Cardiac muscle cell (in vitro differentiated cells and primary cell): ENCODE results near the gene ZNF438. TPM values are rescaled to one million over a fixed set of nuclear protein-coding genes. Genes with fewer than 3 reads are reported as not detected.
"Not testable (repeated sequence)": the region's sequence is repeated elsewhere in the genome, so short reads cannot be mapped to it uniquely, and the experiment has no call there.

Experiments
- DNase-seq, 2 donors: peaks; one replicate each; pipeline versions ENCODE4 v3.0.0 to v3.0.0-alpha.2; 2010 to 2017; ENCODE audit warnings: low read depth in 1 of 2, low spot score in 1 of 2
- H3K27ac ChIP-seq: fragments of 200-600 bp; sonication (generic); 2 replicates; pipeline ENCODE4 v1.5.1; 2016
- H3K27me3 ChIP-seq: fragments of 200-600 bp; sonication (generic); 2 replicates; pipeline ENCODE4 v1.6.0; 2016; ENCODE audit warnings: control low read depth
- H3K36me3 ChIP-seq: fragments of 200-600 bp; sonication (generic); 2 replicates; pipeline ENCODE4 v1.5.1; 2016; ENCODE audit warnings: control low read depth
- H3K4me1 ChIP-seq: fragments of 200-600 bp; sonication (generic); 2 replicates; pipeline ENCODE4 v1.8.1; 2017; ENCODE audit warnings: low read depth, mild to moderate bottlenecking, mixed run types
- H3K4me3 ChIP-seq: fragments of 200-600 bp; sonication (generic); 2 replicates; pipeline ENCODE4 v1.5.1; 2016; ENCODE audit warnings: mild to moderate bottlenecking
- H3K9me3 ChIP-seq: fragments of 200-600 bp; sonication (generic); 2 replicates; pipeline ENCODE4 v1.5.1; 2017; ENCODE audit warnings: low read depth, mild to moderate bottlenecking, control low read depth
- polyA plus RNA-seq: library from polyadenylated mRNA; unstranded; fragments of >200 nt; fragmentation: Nextera tagmentation; extraction: Ambion mirVana; gene quantifications from 2 replicates; pipeline ENCODE4 v1.2.1, GENCODE V29; 2016
- total RNA-seq: library from RNA; depleted of rRNA; stranded (reverse); fragments of >200 nt; gene quantifications from 2 replicates; pipeline ENCODE4 v1.2.3, GENCODE V29; 2016
- TF ChIP-seq, protein P1 (sequence below): IDR thresholded peaks from 2 replicates; pipeline ENCODE4 v1.5.1; 2012; ENCODE audit warnings: low read depth, mild to moderate bottlenecking, low read length

Gene ZNF438
- total and polyA plus RNA-seq, 2 experiments from 2014 or later = 2.9 to 6.0 TPM

DNA sequence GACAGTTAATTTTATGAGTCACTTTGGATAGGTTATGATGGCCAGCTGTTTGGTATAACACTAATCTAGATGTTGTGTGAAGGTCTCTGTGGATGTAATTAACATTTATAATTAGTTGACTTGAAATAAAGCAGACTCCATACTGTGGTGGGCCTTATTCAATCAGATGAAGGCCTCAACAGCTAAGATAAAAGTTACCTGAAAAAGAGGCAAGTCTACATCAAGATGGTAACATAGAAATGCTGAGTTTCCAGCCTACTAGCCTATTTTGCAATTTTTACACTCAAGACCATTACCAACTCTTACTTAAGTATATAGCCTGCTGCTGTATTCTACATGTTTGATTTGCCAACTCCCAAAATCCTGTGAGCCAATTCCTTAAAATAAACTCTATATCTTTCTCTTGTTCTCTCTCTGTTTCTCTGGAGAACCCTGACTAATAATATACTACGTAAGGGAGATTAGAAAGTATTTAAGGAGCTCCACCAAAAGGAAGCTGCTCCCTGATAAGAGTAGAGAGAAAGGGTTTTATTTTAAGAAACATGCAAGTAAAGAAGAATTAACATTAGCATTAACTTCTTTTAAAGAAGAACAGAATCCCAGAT is 42.7 kb downstream of the ZNF438 start:
- Histone ChIP-seq H3K27me3 (no peaks in the 10 kb centered on the region), H3K4me1 (peaks cover 15% of the 10 kb centered on the region), H3K9me3 (no peaks in the 10 kb centered on the region), H3K4me3 (no peak overlapping the region), H3K36me3 (no peaks in the 10 kb centered on the region), H3K27ac (peak overlapping the region; percentile 76)
- peak in 1 of 2 donors; percentile 89 for DNase-seq
- TF ChIP-seq, protein P1, sequence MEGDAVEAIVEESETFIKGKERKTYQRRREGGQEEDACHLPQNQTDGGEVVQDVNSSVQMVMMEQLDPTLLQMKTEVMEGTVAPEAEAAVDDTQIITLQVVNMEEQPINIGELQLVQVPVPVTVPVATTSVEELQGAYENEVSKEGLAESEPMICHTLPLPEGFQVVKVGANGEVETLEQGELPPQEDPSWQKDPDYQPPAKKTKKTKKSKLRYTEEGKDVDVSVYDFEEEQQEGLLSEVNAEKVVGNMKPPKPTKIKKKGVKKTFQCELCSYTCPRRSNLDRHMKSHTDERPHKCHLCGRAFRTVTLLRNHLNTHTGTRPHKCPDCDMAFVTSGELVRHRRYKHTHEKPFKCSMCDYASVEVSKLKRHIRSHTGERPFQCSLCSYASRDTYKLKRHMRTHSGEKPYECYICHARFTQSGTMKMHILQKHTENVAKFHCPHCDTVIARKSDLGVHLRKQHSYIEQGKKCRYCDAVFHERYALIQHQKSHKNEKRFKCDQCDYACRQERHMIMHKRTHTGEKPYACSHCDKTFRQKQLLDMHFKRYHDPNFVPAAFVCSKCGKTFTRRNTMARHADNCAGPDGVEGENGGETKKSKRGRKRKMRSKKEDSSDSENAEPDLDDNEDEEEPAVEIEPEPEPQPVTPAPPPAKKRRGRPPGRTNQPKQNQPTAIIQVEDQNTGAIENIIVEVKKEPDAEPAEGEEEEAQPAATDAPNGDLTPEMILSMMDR = no peak

GRCh38 chr10:30987463-30987862 is 44.2 kb downstream of the ZNF438 start:
- no peak overlapping the region for H3K4me3 ChIP-seq
- H3K27me3 ChIP-seq = no peaks in the 10 kb centered on the region
- no peaks in the 10 kb centered on the region for H3K36me3 ChIP-seq
- peaks cover 15% of the 10 kb centered on the region for H3K4me1 ChIP-seq
- DNase-seq = no peak
- TF ChIP-seq, protein P1 = no peak
- no peaks in the 10 kb centered on the region for H3K9me3 ChIP-seq
- H3K27ac ChIP-seq = no peak overlapping the region

GRCh38 chr10:30986053-30986555 is 45.6 kb downstream of the ZNF438 start:
- Histone ChIP-seq H3K4me3 (no peak overlapping the region), H3K27ac (no peak overlapping the region), H3K4me1 (peaks cover 15% of the 10 kb centered on the region), H3K9me3 (no peaks in the 10 kb centered on the region), H3K36me3 (no peaks in the 10 kb centered on the region), H3K27me3 (no peaks in the 10 kb centered on the region)
- TF ChIP-seq, protein P1 = no peak
- peak in 1 of 2 donors; percentile 80 for DNase-seq

- no peaks in the 10 kb centered on the region for H3K27me3 ChIP-seq
- no peak overlapping the region for H3K4me3 ChIP-seq
- TF ChIP-seq, protein P1 = no peak
- DNase-seq = peak in 1 of 2 donors; percentile 47
- H3K27ac ChIP-seq = no peak overlapping the region
- H3K36me3 ChIP-seq = no peaks in the 10 kb centered on the region
- H3K4me1 ChIP-seq = peaks cover 15% of the 10 kb centered on the region
- no peaks in the 10 kb centered on the region for H3K9me3 ChIP-seq
Measured at GRCh38 chr10:30985512-30985911, 46.2 kb downstream of the ZNF438 start.

- TF ChIP-seq, protein P1 = no peak
- no peaks in the 10 kb centered on the region for H3K27me3 ChIP-seq
- H3K4me1 ChIP-seq = peaks cover 13% of the 10 kb centered on the region
- no peaks in the 10 kb centered on the region for H3K9me3 ChIP-seq
- no peak overlapping the region for H3K27ac ChIP-seq
- peak in 1 of 2 donors; percentile 70 for DNase-seq
- no peak overlapping the region for H3K4me3 ChIP-seq
- no peaks in the 10 kb centered on the region for H3K36me3 ChIP-seq
Measured at GRCh38 chr10:30984563-30985328, 46.9 kb downstream of the ZNF438 start.

DNA sequence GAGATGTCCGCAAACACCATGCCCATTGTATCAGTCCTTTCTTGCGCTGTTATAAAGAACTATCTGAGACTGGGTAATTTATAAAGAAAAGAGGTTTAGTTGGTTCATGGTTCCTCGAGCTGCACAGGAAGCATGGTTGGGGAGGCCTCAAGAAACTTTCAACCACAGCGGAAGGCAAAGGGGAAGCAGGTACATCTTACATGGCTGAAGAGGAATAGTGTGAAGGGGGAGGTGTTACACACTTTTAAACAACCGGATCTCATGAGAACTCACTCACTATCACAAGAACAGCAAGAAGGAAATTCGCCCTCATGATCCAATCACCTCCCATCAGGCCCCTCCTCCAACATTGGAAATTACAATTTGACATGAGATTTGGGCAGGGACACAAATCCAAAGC is 48.5 kb downstream of the ZNF438 start:
- H3K4me3 ChIP-seq, H3K27ac ChIP-seq, H3K4me1 ChIP-seq, H3K9me3 ChIP-seq, DNase-seq, H3K36me3 ChIP-seq, H3K27me3 ChIP-seq: not testable (repeated sequence)
